Activated CD8-positive, alpha-beta T cell treated with anti-CD3 and anti-CD28 coated beads for 36 hours (primary cell): Measurements from ENCODE around the gene NNMT. TPM values are rescaled to one million over a fixed set of nuclear protein-coding genes. Genes with fewer than 3 reads are reported as not detected.

Experiments used
- ATAC-seq: fragments of 200-7000 bp; cut with Tn5 transposase; one replicate; pipeline ENCODE4 v1.10.0; 2021; ENCODE audit warnings: mild to moderate bottlenecking, moderate library complexity
- CTCF ChIA-PET: fragments of 350-600 bp; sonication (Branson Sonifier 250); formaldehyde crosslinking; loops from one replicate; lab custom pipeline; 2021; ENCODE audit warnings: antibody characterized with exemption; lab: Charles Lee
- POLR2A ChIA-PET: fragments of 350-600 bp; sonication (Branson Sonifier 250); formaldehyde crosslinking; loops from one replicate; lab custom pipeline; 2021; ENCODE audit warnings: antibody characterized with exemption; lab: Charles Lee
- DNase-seq: peaks from one replicate; pipeline ENCODE4 v3.0.0-alpha.2; 2020
- H3K27ac Mint-ChIP-seq: one replicate; pipeline ENCODE4 v1.8.0; 2021; ENCODE audit warnings: mild to moderate bottlenecking, mixed read lengths
- H3K27me3 Mint-ChIP-seq: one replicate; pipeline ENCODE4 v1.8.0; 2021; ENCODE audit warnings: mixed read lengths
- H3K36me3 Mint-ChIP-seq: one replicate; pipeline ENCODE4 v1.8.0; 2021; ENCODE audit warnings: low read depth, mixed read lengths
- H3K4me1 Mint-ChIP-seq: one replicate; pipeline ENCODE4 v1.8.0; 2021; ENCODE audit warnings: low read depth, mixed read lengths
- H3K4me3 Mint-ChIP-seq: one replicate; pipeline ENCODE4 v1.8.0; 2021; ENCODE audit warnings: mild to moderate bottlenecking, moderate library complexity, mixed read lengths
- H3K9me3 Mint-ChIP-seq: one replicate; pipeline ENCODE4 v1.8.0; 2021; ENCODE audit warnings: mixed read lengths
- CTCF ChIP-seq: fragments of 200-600 bp; IDR thresholded peaks from one replicate; pipeline ENCODE4 v1.8.0; 2022; ENCODE audit warnings: antibody characterized with exemption, mild to moderate bottlenecking
- intact Hi-C: fragments of 100-400 bp; cut with micrococcal nuclease; formaldehyde crosslinking; loops from one replicate; pipeline ENCODE4 v1.10.0; 2022
- total RNA-seq, 2 experiments: library from RNA; stranded (reverse); gene quantifications; one replicate each; pipeline ENCODE4 v1.2.3, GENCODE V29; 2021

The NNMT gene
- total RNA-seq, 2 experiments from 2014 or later, result not detected

GRCh38 chr11:114281388-114281956 lies 14.7 kb upstream of the NNMT start:
- Mint-ChIP-seq H3K27ac (no peak overlapping the region), H3K4me1 (no peaks in the 10 kb centered on the region), H3K4me3 (no peak overlapping the region), H3K27me3 (peaks cover 24% of the 10 kb centered on the region), H3K9me3 (no peaks in the 10 kb centered on the region), H3K36me3 (no peaks in the 10 kb centered on the region)
- ATAC-seq (no peak), DNase-seq (no peak)
- intact Hi-C loops, result no loop called here
- POLR2A ChIA-PET, result interaction anchor here (1.5 kb wide), 1 partner anchor 20 kb away, joined by 6 read pairs; no protein-coding TSS in a partner anchor
- no peak for TF ChIP-seq CTCF
- CTCF ChIA-PET, result interaction anchor here (0.9 to 2.6 kb wide), 8 partner anchors 9 to 288 kb away, joined by 3 to 20 read pairs (median 4); no protein-coding TSS in a partner anchor

GRCh38 chr11:114282488-114282887 lies 13.7 kb upstream of the NNMT start:
- ChIA-PET CTCF (interaction anchor here (2.6 kb wide), 1 partner anchor 20 kb away, joined by 20 read pairs; no protein-coding TSS in a partner anchor), POLR2A (no interaction called here)
- no peaks in the 10 kb centered on the region for H3K4me1 Mint-ChIP-seq
- H3K27me3 Mint-ChIP-seq, result peaks cover 18% of the 10 kb centered on the region
- TF ChIP-seq CTCF, result no peak
- DNase-seq (no peak), ATAC-seq (no peak)
- no peaks in the 10 kb centered on the region for H3K36me3 Mint-ChIP-seq
- intact Hi-C loops, result no loop called here
- H3K27ac Mint-ChIP-seq, result no peak overlapping the region
- H3K4me3 Mint-ChIP-seq, result no peak overlapping the region
- no peaks in the 10 kb centered on the region for H3K9me3 Mint-ChIP-seq

GRCh38 chr11:114283422-114283821 lies 12.8 kb upstream of the NNMT start:
- CTCF ChIA-PET, result interaction anchor here (0.6 kb wide), 1 partner anchor 275 kb away, joined by 3 read pairs; no protein-coding TSS in a partner anchor
- POLR2A ChIA-PET, result no interaction called here
- H3K9me3 Mint-ChIP-seq, result no peaks in the 10 kb centered on the region
- no peak for DNase-seq
- peaks cover 19% of the 10 kb centered on the region for H3K27me3 Mint-ChIP-seq
- no peaks in the 10 kb centered on the region for H3K4me1 Mint-ChIP-seq
- no peak for ATAC-seq
- H3K4me3 Mint-ChIP-seq, result no peak overlapping the region
- no peaks in the 10 kb centered on the region for H3K36me3 Mint-ChIP-seq
- intact Hi-C loops, result no loop called here
- H3K27ac Mint-ChIP-seq, result no peak overlapping the region
- TF ChIP-seq CTCF, result no peak

- CTCF ChIA-PET, result no interaction called here
- no peak for DNase-seq
- intact Hi-C loops, result no loop called here
- no peak for TF ChIP-seq CTCF
- Mint-ChIP-seq H3K27ac (no peak overlapping the region), H3K27me3 (peaks cover 15% of the 10 kb centered on the region), H3K4me1 (no peaks in the 10 kb centered on the region), H3K9me3 (no peaks in the 10 kb centered on the region), H3K36me3 (no peaks in the 10 kb centered on the region), H3K4me3 (no peak overlapping the region)
- ATAC-seq, result no peak
- POLR2A ChIA-PET, result no interaction called here
Observed at GRCh38 chr11:114284021-114284420, 12.2 kb upstream of the NNMT start.

- Mint-ChIP-seq H3K9me3 (no peaks in the 10 kb centered on the region), H3K4me1 (no peaks in the 10 kb centered on the region), H3K27me3 (peaks cover 6% of the 10 kb centered on the region), H3K4me3 (no peak overlapping the region), H3K36me3 (no peaks in the 10 kb centered on the region), H3K27ac (no peak overlapping the region)
- ATAC-seq (no peak), DNase-seq (no peak)
- ChIA-PET POLR2A (no interaction called here), CTCF (no interaction called here)
- intact Hi-C loops, result no loop called here
- no peak for TF ChIP-seq CTCF
Observed at GRCh38 chr11:114284914-114285313, 11.3 kb upstream of the NNMT start.
